GM19238 (cell line): ENCODE results near the gene HS3ST4.

Experiments
- DNase-seq: peaks from one replicate; pipeline ENCODE4 v3.0.0; 2011; ENCODE audit warnings: low spot score; ENCODE audit not compliant: insufficient read length

HS3ST4 gene

GRCh38 chr16:25893332-25893731 lies 201.6 kb downstream of the HS3ST4 start:
- no peak for DNase-seq

GRCh38 chr16:25894093-25894492 lies 202.3 kb downstream of the HS3ST4 start:
- no peak for DNase-seq

DNA sequence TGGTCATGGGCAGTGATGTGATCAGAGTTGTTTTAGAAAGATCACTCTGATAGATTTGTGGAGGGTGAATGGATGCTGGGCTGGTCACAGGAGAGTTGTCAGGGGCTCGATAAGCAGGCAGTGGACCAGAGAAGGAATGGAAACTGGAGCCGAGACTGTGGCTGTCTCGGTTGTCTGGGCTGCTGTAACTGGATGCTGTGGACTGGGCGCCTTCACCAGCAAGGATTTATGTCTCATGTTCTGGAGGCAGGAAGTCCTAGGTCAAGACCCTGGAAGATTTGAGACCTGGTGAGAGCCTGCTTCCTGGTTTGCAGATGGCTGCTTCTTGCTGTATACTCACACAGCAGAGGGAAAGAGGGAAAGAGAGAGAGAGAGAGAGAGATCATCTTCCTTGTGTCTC lies 203.6 kb downstream of the HS3ST4 start:
- no peak for DNase-seq

DNA sequence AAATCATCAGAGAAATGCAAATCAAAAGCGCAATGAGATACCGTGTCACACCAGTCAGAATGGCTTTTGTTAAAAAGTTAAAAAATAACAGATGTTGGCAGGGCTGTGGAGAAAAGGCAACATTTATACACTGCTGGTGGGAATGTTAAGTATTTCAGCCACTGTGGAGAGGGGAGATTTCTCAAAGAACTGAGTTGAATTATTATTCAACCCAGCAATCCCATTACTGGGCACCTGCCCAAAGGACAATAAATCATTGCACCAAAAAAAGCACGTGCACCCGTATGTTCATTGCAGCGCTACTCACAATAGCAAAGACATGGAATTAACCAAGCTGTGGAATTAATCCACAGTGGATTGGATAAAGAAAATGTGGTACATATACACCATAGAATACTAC lies 204.7 kb downstream of the HS3ST4 start:
- DNase-seq, result no peak

DNA sequence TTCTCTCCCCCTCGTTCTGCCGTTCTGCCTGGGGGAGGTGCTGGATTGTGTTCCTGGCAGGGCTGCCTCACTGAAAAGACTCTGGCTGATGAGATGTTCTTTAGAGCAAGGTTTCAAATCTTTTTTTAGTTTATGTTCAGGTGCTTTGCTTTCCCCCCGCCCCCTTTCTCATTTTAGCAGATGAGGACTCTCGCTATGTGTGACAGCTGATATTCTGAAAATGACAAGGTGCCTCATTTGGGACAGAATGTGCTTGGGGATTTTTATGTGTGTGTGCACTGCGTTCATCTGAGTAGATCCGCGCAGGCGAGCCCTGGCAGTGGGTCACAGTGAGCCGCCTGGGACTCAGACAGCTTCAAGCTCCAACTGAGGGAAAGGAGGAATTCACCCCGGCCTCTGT lies 205.9 kb downstream of the HS3ST4 start:
- no peak for DNase-seq

DNA sequence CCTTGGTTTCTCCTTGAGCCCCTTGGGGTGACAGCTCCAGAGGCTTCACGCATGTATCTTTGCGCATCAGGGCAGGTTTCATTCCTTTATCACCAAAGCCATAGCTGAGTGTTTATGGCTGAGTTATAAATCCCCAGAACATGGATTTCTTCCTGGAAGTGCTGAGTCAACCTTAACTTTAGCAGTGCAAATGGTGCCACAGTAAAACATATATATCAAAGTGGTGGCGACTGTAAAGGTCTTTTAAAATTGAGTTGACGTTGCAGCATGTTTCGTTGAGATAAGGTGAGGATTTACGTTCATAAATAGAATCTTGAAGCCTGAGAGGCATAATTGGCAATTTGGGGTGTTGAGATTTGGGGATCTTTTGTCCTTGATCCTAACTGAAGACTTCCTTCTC lies 214.1 kb downstream of the HS3ST4 start:
- DNase-seq, result no peak

- no peak for DNase-seq
Observed at GRCh38 chr16:25910971-25911370, 219.2 kb downstream of the HS3ST4 start.

- DNase-seq, result no peak
Observed at GRCh38 chr16:25912321-25912720, 220.6 kb downstream of the HS3ST4 start.

DNA sequence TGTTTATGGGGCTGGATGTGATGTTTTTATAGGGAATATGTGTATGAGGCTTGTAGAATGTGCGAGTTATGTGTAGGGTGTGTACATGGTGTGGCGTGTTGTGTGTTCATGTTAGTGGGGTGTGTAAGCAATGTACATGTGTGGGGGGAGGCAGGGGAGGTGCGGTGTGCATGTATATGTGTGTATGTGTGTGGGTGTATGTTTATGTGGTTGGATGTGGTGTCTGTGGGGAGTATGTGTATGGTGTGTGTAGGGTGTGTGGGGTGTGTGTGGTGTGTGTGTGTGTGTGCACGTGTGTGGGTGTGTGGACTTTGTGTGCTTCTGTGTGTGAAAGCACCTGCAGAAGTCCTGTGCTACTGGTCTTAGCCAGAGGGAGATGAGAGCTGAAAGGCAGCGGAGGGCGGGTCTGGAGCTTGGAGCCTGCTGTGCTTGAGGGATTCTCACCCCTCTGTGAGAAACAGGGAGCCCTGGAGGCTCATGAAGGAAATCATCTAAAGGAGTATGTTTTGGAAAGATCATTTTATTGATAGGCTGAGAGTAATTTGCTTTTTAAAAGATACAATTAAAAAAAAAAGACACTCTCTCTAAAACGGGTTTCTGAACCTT lies 222.7 kb downstream of the HS3ST4 start:
- DNase-seq, result no peak

DNA sequence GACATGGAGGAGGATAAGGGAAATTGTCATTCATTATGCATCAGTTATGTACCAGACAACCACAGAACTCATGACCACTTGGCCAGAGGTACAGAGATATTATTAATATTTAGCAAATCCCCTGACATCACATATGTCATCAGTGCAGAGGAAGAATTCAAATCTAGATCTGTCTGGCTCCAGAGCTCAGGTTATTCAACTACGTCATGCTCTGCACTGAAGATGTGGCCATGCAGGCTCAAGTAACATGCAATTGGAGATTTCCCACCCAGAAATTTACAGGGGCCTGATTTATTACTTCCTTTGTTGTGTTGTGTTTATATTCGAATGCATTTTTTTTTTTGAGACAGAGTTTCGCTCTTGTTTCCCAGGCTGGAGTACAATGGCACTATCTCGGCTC lies 224.3 kb downstream of the HS3ST4 start:
- DNase-seq, result no peak

GRCh38 chr16:25922438-25922837 lies 230.7 kb downstream of the HS3ST4 start:
- DNase-seq, result no peak

- DNase-seq, result no peak
Observed at GRCh38 chr16:25925421-25925820, 233.7 kb downstream of the HS3ST4 start.

DNA sequence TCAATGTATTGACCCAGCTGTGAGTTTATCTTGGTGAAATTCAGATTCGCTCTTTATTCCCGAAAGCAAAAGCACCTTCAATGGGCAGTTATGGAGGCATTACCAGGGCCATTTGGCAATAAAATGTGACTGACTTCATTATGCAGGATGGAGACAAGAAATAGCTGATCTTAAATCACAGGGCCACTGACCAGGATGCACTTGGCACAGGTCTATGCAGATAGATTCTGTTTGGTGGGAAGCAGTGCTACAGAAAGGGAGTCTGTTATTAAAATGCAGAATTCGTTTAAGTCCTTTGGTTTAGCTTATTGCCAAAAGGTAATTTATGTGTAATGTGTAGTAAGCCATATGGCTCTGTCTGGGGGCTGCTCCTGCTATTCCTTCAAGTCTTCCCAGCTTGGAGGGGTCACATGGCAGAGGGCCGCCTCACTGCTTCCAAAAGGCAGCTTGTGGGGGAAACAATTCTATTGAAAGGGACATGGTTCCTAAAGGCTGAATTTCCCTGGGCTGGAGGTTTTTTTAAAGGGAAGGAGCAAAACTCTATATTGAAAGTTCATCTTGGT lies 239.8 kb downstream of the HS3ST4 start:
- no peak for DNase-seq

GRCh38 chr16:25941800-25942499 lies 250.2 kb downstream of the HS3ST4 start:
- no peak for DNase-seq

GRCh38 chr16:25950586-25951281 lies 259.0 kb downstream of the HS3ST4 start:
- no peak for DNase-seq

DNA sequence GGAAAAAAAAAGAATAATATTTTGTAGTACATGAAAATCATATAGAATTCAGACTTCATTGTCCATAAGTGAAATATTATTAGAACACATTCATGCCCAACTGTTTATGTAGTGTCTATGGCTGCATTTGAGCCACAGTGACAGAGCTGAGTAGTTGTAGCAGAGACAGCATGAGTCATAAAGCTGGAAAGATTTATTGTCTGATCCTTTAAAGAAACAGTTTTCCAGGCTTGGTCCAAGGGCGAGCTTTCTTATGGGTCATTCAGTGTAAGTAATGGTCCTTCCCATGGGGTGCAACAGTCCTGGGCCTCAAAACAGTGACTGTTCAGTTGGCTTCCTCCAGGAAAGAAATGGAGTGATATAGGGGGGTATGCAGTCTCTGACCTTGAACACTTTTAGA lies 260.2 kb downstream of the HS3ST4 start:
- no peak for DNase-seq

GRCh38 chr16:25952983-25953382 lies 261.2 kb downstream of the HS3ST4 start:
- DNase-seq, result no peak

DNA sequence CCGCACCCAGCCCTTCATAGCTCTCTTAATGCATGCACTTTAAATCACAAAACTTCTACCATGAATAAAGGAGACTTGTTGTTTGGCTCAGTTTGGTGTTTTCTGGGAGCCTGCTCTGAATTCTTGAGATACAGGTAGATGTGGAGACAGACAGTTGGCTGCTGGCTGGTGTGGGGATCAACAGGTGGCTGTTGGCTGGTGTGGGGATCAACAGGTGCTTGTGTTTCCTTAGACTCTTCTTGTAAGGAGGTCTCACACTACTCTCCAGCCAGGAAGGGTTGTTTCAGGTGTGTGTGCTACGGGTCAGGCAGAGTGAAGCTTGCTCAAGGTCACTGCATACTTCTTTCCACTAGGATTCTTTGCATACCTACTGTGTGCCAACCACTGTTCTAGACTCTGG lies 265.9 kb downstream of the HS3ST4 start:
- no peak for DNase-seq

DNA sequence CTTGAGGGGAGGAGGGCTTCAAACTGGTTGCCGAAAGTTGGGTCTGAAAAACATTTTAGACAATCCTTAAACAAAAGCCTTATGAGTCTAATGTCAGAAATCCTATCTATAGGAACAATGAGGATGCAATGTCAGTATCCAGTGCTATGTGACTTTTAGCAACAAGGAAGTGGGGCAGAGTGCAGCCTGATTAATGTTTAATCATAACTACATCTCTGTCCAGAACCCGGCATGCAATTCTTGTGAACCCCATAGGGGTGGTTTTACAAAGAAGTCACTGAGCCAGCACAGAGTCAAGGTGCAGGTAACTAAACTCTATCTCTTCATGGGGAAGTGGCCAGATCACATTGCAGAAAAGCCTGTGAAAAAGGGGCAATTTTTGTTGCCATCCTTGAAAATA lies 267.5 kb downstream of the HS3ST4 start:
- DNase-seq, result no peak

- DNase-seq, result peak; percentile 17
Observed at GRCh38 chr16:25966172-25967097, 274.7 kb downstream of the HS3ST4 start.

GRCh38 chr16:25977121-25977520 lies 285.4 kb downstream of the HS3ST4 start:
- no peak for DNase-seq
